Spleen (tissue), 11 donors: Measurements from ENCODE around the gene TMEM269. TPM values are rescaled to one million over a fixed set of nuclear protein-coding genes. Genes with fewer than 3 reads are reported as not detected.

Experiments used
- DNase-seq: peaks from one replicate; pipeline ENCODE4 v3.0.0-alpha.2; 2020
- H3K27ac ChIP-seq, 8 donors: fragments of 200-600 bp; sonication (generic) in 7 of 8; 1 replicate in 4 of 8; 2 replicates in 4 of 8; pipeline versions ENCODE4 v1.5.0 to v1.8.0; 2016 to 2021; ENCODE audit warnings: inconsistent platforms in 4 of 8, mild to moderate bottlenecking in 4 of 8, moderate library complexity in 1 of 8
- H3K27me3 ChIP-seq, 7 donors: fragments of 200-600 bp; sonication (generic) in 6 of 7; replicated peaks in 1 of 7; 1 replicate in 4 of 7; 2 replicates in 3 of 7; pipeline versions ENCODE4 v1.5.0 to v1.8.0; 2016 to 2021; ENCODE audit warnings: inconsistent platforms in 3 of 7, mild to moderate bottlenecking in 1 of 7
- H3K36me3 ChIP-seq, 6 donors: fragments of 200-600 bp; sonication (generic) in 5 of 6; 1 replicate in 4 of 6; 2 replicates in 2 of 6; pipeline versions ENCODE4 v1.5.0 to v1.8.0; 2016 to 2021; ENCODE audit warnings: inconsistent platforms in 2 of 6
- H3K4me1 ChIP-seq, 6 donors: fragments of 200-600 bp; sonication (generic) in 5 of 6; 1 replicate in 3 of 6; 2 replicates in 3 of 6; pipeline versions ENCODE4 v1.5.0 to v1.8.0; 2016 to 2021; ENCODE audit warnings: inconsistent platforms in 3 of 6
- H3K4me3 ChIP-seq, 8 donors: fragments of 200-600 bp; sonication (generic) in 7 of 8; 1 replicate in 4 of 8; 2 replicates in 4 of 8; pipeline versions ENCODE4 v1.5.0 to v1.8.0; 2016 to 2021; ENCODE audit warnings: inconsistent platforms in 4 of 8, mild to moderate bottlenecking in 4 of 8, moderate library complexity in 2 of 8
- H3K9me3 ChIP-seq, 8 donors: fragments of 200-600 bp; sonication (generic) in 7 of 8; 1 replicate in 4 of 8; 2 replicates in 4 of 8; pipeline versions ENCODE4 v1.5.0 to v1.8.0; 2016 to 2021; ENCODE audit warnings: inconsistent platforms in 4 of 8
- POLR2A ChIP-seq, 3 donors: fragments of 450-650 bp; IDR thresholded peaks; one replicate each; pipeline ENCODE4 v1.5.1; 2017; ENCODE audit warnings: antibody characterized with exemption in 3 of 3, mild to moderate bottlenecking in 1 of 3
- POLR2AphosphoS5 ChIP-seq, 3 donors: sonication (generic); formaldehyde crosslinking; IDR thresholded peaks; one replicate each; pipeline ENCODE4 v1.5.1; 2017; ENCODE audit warnings: antibody characterized with exemption in 3 of 3
- WGBS, 5 donors: extraction: QIAGEN DNeasy Blood & Tissue Kit in 3 of 5; methylation state at CpG; one replicate each; pipeline versions ENCODE4 v1.1.5 to v1.1.7; 2013 to 2018; 5-methylcytosine and 5-hydroxymethylcytosine counted together
- intact Hi-C: fragments of 100-400 bp; cut with DNase I; formaldehyde crosslinking; loops from one replicate; pipeline ENCODE4 v1.15.0; 2023; ENCODE audit warnings: low total_unique reads
- polyA plus RNA-seq, 3 donors: library from polyadenylated mRNA; stranded (reverse); fragments of 200-250 nt; gene quantifications; one replicate each; pipeline ENCODE4 v1.2.1, GENCODE V29; 2013
- total RNA-seq, 7 donors: library from RNA; depleted of rRNA in 3 of 7; stranded (reverse); fragments of >200 nt in 3 of 7; fragmentation: NEBNext Ultra II Directional in 4 of 7; extraction: Animal tissue kit (Norgen Biotek cat#: 25700) in 4 of 7; gene quantifications; one replicate each; pipeline versions ENCODE4 v1.1.0 to v1.2.1, GENCODE V29; 2016 to 2021
- TF ChIP-seq, protein P1 (sequence below), 11 experiments: fragments of 200-600 bp in 7 of 11; fragments of 450-650 bp in 4 of 11; sonication (generic) in 4 of 11; IDR thresholded peaks in 8 of 11; conservative IDR thresholded peaks in 3 of 11; 1 replicate in 7 of 11; 2 replicates in 4 of 11; pipeline versions ENCODE4 v1.4.0 to v1.8.0; 2016 to 2021; ENCODE audit warnings: antibody characterized with exemption in 11 of 11, inconsistent platforms in 4 of 11, mild to moderate bottlenecking in 1 of 11
- donor health status: healthy with polysubstance abuse.
- donor health status: DM: no; HTN: no; CAD: no; lungs with moderate emphysema.
- donor health status: DM: no; HTN: no; CAD: no.
- donor health status: Bipolar disorder and iron deficiency.
- donor health status: healthy.
- donor health status: DM: no; HTN: no; CAD: no.
- donor health status: DM: yes; HTN: yes; CAD: no.

The TMEM269 gene
- total and polyA plus RNA-seq, 10 donors = 0.03 to 1.6 (median 0.26) TPM; not detected in 1

DNA sequence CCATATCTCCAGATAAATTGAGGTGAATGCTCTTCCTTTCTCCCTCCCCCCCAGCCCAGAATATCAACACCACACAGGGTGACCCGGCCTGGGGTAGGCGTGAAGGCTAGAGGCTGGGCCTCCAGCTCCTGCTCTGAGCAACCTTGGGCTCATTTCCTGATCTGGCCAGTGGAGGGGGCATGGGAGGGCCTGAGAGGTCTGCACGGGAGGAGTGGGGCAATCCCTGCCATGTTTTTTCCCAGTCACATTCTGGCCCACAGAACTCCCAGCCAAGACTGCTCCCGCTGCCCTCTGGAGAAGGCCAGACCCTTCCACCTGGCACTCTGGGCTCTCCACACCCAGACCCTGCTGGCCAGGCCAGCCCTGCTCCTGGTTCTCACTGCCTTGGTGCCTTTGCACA, 48.6 kb upstream of the TMEM269 start:
- WGBS, 5 donors = 51 to 77% (median 62%) methylated on average over 3 to 4 of the region's 4 CpGs
- DNase-seq = no peak
- H3K4me1 ChIP-seq = peaks cover 0 to 19% (median 12%) of the 10 kb centered on the region in 6 donors
- H3K36me3 ChIP-seq = no peaks in the 10 kb centered on the region
- H3K4me3 ChIP-seq = no peak overlapping the region
- no peaks in the 10 kb centered on the region for H3K9me3 ChIP-seq
- TF ChIP-seq POLR2A (IDR thresholded peaks at IDR 0.05) (no peak), POLR2AphosphoS5 (IDR thresholded peaks at IDR 0.05) (no peak)
- TF ChIP-seq, protein P1, sequence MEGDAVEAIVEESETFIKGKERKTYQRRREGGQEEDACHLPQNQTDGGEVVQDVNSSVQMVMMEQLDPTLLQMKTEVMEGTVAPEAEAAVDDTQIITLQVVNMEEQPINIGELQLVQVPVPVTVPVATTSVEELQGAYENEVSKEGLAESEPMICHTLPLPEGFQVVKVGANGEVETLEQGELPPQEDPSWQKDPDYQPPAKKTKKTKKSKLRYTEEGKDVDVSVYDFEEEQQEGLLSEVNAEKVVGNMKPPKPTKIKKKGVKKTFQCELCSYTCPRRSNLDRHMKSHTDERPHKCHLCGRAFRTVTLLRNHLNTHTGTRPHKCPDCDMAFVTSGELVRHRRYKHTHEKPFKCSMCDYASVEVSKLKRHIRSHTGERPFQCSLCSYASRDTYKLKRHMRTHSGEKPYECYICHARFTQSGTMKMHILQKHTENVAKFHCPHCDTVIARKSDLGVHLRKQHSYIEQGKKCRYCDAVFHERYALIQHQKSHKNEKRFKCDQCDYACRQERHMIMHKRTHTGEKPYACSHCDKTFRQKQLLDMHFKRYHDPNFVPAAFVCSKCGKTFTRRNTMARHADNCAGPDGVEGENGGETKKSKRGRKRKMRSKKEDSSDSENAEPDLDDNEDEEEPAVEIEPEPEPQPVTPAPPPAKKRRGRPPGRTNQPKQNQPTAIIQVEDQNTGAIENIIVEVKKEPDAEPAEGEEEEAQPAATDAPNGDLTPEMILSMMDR (IDR thresholded peaks at IDR 0.05 in 8 of 11, conservative IDR thresholded peaks at IDR 0.05 in 3 of 11) = no peak
- H3K27ac ChIP-seq = no peak overlapping the region
- intact Hi-C loops = no loop called here
- H3K27me3 ChIP-seq = no peaks in the 10 kb centered on the region

- TF ChIP-seq POLR2A (IDR thresholded peaks at IDR 0.05) (no peak), POLR2AphosphoS5 (IDR thresholded peaks at IDR 0.05) (no peak)
- TF ChIP-seq, protein P1 (IDR thresholded peaks at IDR 0.05 in 8 of 11, conservative IDR thresholded peaks at IDR 0.05 in 3 of 11) = no peak
- no peaks in the 10 kb centered on the region for H3K9me3 ChIP-seq
- H3K4me3 ChIP-seq = no peak overlapping the region
- H3K36me3 ChIP-seq = no peaks in the 10 kb centered on the region
- H3K4me1 ChIP-seq = peaks cover 0 to 19% (median 12%) of the 10 kb centered on the region in 6 donors
- H3K27ac ChIP-seq = no peak overlapping the region
- DNase-seq = no peak
- intact Hi-C loops = no loop called here
- no peaks in the 10 kb centered on the region for H3K27me3 ChIP-seq
- 80 to 92% (median 89%) methylated on average over 6 to 8 of the region's 8 CpGs for WGBS, 5 donors
Observed at GRCh38 chr1:42736571-42737200, 48.1 kb upstream of the TMEM269 start.

DNA sequence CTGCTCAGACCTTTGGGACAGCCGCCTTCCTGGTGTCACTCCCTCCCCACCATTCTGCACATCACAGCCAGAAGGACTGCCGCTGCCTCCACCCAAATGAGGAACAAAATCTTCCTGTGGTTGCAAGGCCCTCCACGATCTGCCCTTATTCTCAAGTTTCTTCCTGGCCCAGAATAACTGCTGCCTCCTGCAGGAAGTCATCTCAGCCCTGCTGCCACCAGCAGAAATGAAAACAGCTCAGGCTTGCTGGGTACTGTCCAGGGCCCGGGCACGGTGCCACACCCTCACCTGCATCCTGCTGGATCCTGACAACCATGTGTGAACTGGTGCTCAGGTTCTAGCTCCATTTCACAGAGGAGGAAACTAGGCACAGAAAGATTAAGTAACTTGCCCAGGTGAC, 47.5 kb upstream of the TMEM269 start:
- no peak overlapping the region for H3K4me3 ChIP-seq
- 12 to 28% (median 14%) methylated on average over 5 of the region's 5 CpGs for WGBS, 5 donors
- TF ChIP-seq, protein P1 (IDR thresholded peaks at IDR 0.05 in 8 of 11, conservative IDR thresholded peaks at IDR 0.05 in 3 of 11) = no peak
- TF ChIP-seq POLR2AphosphoS5 (IDR thresholded peaks at IDR 0.05) (peak in 1 of 3 donors; percentile 12), POLR2A (IDR thresholded peaks at IDR 0.05) (no peak)
- no peaks in the 10 kb centered on the region for H3K36me3 ChIP-seq
- H3K4me1 ChIP-seq = peaks cover 0 to 19% (median 12%) of the 10 kb centered on the region in 6 donors
- H3K9me3 ChIP-seq = no peaks in the 10 kb centered on the region
- intact Hi-C loops = no loop called here
- no peak overlapping the region for H3K27ac ChIP-seq
- no peak for DNase-seq
- no peaks in the 10 kb centered on the region for H3K27me3 ChIP-seq

DNA sequence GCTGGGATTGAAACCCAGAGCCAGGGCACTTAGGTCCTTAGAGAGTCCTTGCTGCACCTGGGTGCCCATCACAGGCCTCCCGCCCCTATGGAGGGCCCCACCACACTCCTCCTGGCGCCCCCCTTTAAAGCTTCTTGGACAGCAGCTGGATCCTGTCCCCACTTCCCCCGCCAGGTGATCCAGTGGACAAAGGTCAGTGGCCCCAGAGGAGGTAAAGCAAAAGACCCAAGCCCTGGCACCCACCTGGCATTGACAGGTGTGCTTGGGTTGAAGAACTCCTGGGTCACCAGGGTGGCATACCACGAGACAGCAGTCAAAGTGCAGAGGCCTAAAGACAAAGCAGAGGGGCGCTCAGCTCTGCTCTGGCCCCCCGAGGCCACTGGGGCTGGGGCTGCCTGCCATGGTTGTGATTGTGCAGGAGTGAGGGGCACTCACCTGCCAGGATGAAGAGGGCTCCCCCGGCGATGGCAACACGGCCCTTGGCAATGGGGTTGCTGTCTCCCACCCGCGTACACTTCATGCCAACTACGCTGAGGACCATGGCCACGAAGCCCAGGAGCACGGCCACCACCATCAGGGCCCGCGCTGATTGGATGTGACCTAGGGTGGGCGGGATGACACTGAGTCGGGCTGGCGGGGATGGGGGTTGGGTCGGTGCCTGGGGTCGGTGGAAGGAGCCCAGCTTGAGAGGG, 46.7 kb upstream of the TMEM269 start:
- Histone ChIP-seq H3K9me3 (no peaks in the 10 kb centered on the region), H3K27ac (no peak overlapping the region), H3K4me3 (no peak overlapping the region), H3K4me1 (peaks cover 0 to 19% (median 12%) of the 10 kb centered on the region in 6 donors), H3K36me3 (no peaks in the 10 kb centered on the region), H3K27me3 (no peaks in the 10 kb centered on the region)
- TF ChIP-seq POLR2AphosphoS5 (IDR thresholded peaks at IDR 0.05) = no peak
- TF ChIP-seq, protein P1 (IDR thresholded peaks at IDR 0.05 in 8 of 11, conservative IDR thresholded peaks at IDR 0.05 in 3 of 11) = no peak
- no peak for TF ChIP-seq POLR2A (IDR thresholded peaks at IDR 0.05)
- intact Hi-C loops = no loop called here
- DNase-seq = no peak
- WGBS, 5 donors = 86 to 94% (median 92%) methylated on average over 13 to 21 of the region's 21 CpGs
